Breast epithelium (tissue), 3 donors: Measurements from ENCODE around the gene KHDC4.

Source experiments
- POLR2A ChIP-seq: fragments of 450-650 bp; IDR thresholded peaks from one replicate; pipeline ENCODE4 v1.6.1; 2016; ENCODE audit warnings: antibody characterized with exemption, mild to moderate bottlenecking, moderate library complexity
- TF ChIP-seq, protein P1 (sequence below), 3 donors: fragments of 450-650 bp; IDR thresholded peaks; one replicate each; pipeline ENCODE4 v1.5.1; 2016 to 2017; ENCODE audit warnings: antibody characterized with exemption in 3 of 3, mild to moderate bottlenecking in 3 of 3, moderate library complexity in 3 of 3

DNA sequence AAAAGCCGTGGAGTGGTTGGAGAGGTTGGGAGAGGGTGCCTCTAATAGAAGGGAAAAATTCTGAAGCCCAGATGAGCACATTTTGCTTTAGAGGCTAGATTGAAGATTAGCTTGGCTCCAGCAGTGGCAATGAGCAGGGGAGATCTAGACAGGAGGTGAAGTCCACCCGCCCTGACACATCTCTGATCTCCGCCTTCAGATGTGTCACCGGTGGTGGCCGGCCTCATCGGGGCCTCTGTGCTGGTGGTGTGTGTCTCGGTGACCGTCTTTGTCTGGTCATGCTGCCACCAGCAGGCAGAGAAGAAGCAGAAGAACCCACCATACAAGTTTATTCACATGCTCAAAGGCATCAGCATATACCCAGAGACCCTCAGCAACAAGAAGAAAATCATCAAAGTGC is 66.4 kb downstream of the KHDC4 start:
- TF ChIP-seq, protein P1, sequence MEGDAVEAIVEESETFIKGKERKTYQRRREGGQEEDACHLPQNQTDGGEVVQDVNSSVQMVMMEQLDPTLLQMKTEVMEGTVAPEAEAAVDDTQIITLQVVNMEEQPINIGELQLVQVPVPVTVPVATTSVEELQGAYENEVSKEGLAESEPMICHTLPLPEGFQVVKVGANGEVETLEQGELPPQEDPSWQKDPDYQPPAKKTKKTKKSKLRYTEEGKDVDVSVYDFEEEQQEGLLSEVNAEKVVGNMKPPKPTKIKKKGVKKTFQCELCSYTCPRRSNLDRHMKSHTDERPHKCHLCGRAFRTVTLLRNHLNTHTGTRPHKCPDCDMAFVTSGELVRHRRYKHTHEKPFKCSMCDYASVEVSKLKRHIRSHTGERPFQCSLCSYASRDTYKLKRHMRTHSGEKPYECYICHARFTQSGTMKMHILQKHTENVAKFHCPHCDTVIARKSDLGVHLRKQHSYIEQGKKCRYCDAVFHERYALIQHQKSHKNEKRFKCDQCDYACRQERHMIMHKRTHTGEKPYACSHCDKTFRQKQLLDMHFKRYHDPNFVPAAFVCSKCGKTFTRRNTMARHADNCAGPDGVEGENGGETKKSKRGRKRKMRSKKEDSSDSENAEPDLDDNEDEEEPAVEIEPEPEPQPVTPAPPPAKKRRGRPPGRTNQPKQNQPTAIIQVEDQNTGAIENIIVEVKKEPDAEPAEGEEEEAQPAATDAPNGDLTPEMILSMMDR (IDR thresholded peaks at IDR 0.05), result no peak
- TF ChIP-seq POLR2A, result no peak
